GM19193 (cell line): Measurements from ENCODE around the gene TCAIM.

Experiments used
- POLR2A ChIP-seq: IDR thresholded peaks from 4 replicates; pipeline ENCODE4 v1.6.1; 2011; ENCODE audit not compliant: insufficient read depth, insufficient read length; ENCODE audit errors: extremely low read depth

The TCAIM gene

GRCh38 chr3:44338010-44338827 lies at the start of gene TCAIM:
TSS of gene TCAIM (plus strand) at chr3:44338766. CDS start at chr3:44354783, 16,017 bp downstream.
- peak; percentile 86 for TF ChIP-seq POLR2A

GRCh38 chr3:44289882-44290462 lies 48.6 kb upstream of the TCAIM start:
- no peak for TF ChIP-seq POLR2A

GRCh38 chr3:44292276-44292675 lies 46.3 kb upstream of the TCAIM start:
- TF ChIP-seq POLR2A: no peak

GRCh38 chr3:44292947-44293346 lies 45.6 kb upstream of the TCAIM start:
- no peak for TF ChIP-seq POLR2A

- TF ChIP-seq POLR2A: no peak
Measured at GRCh38 chr3:44297255-44297654, 41.3 kb upstream of the TCAIM start.

- no peak for TF ChIP-seq POLR2A
Measured at GRCh38 chr3:44301746-44302145, 36.8 kb upstream of the TCAIM start.

GRCh38 chr3:44309500-44309899 lies 29.1 kb upstream of the TCAIM start:
- TF ChIP-seq POLR2A: no peak

- no peak for TF ChIP-seq POLR2A
Measured at GRCh38 chr3:44318891-44319311, 19.7 kb upstream of the TCAIM start.

GRCh38 chr3:44321335-44321734 lies 17.2 kb upstream of the TCAIM start:
- no peak for TF ChIP-seq POLR2A

GRCh38 chr3:44323341-44323955 lies 15.1 kb upstream of the TCAIM start:
- TF ChIP-seq POLR2A: no peak

GRCh38 chr3:44324584-44324983 lies 14.0 kb upstream of the TCAIM start:
- no peak for TF ChIP-seq POLR2A

GRCh38 chr3:44326019-44326418 lies 12.5 kb upstream of the TCAIM start:
- no peak for TF ChIP-seq POLR2A

- no peak for TF ChIP-seq POLR2A
Measured at GRCh38 chr3:44326515-44326914, 12.1 kb upstream of the TCAIM start.

GRCh38 chr3:44329946-44330345 lies 8.6 kb upstream of the TCAIM start:
- TF ChIP-seq POLR2A: no peak

GRCh38 chr3:44330444-44330843 lies 8.1 kb upstream of the TCAIM start:
- no peak for TF ChIP-seq POLR2A

- TF ChIP-seq POLR2A: no peak
Measured at GRCh38 chr3:44334326-44334725, 4.2 kb upstream of the TCAIM start.
